HepG2 (cell line): ENCODE data around the gene TM9SF2.

Experiments used
- CTCF ChIP-seq: sonication (generic); formaldehyde crosslinking; IDR thresholded peaks from 2 replicates; pipeline ENCODE4 v1.5.0; 2020; ENCODE audit warnings: mild to moderate bottlenecking, missing genetic modification reagents, moderate library complexity
- EP300 ChIP-seq, 3 experiments: sonication (generic) in 1 of 3; formaldehyde crosslinking in 1 of 3; IDR thresholded peaks; 2 replicates each; pipeline versions ENCODE4 v1.5.1 to v1.6.1; 2011 to 2020; ENCODE audit warnings: low read depth in 2 of 3, low read length in 2 of 3, borderline replicate concordance in 1 of 3, improper control_type of control experiment in 1 of 3, mild to moderate bottlenecking in 1 of 3, missing genetic modification reagents in 1 of 3, moderate library complexity in 1 of 3
- EZH2 ChIP-seq: conservative IDR thresholded peaks from 2 replicates; pipeline ENCODE4 v1.6.1; 2012; ENCODE audit warnings: mild to moderate bottlenecking, low read depth, low read length, moderate library complexity
- NCOA1 ChIP-seq: sonication (generic); formaldehyde crosslinking; IDR thresholded peaks from 2 replicates; pipeline ENCODE4 v1.9.0; 2021; ENCODE audit warnings: missing genetic modification reagents
- NR2F1 ChIP-seq, 2 experiments: fragments of 450-650 bp in 1 of 2; formaldehyde crosslinking in 1 of 2; IDR thresholded peaks; 2 replicates each; pipeline versions ENCODE4 v1.5.0 to v1.6.1; 2016 to 2020; ENCODE audit warnings: mild to moderate bottlenecking in 1 of 2, missing compliant biosample characterization in 1 of 2, missing genetic modification reagents in 1 of 2, moderate library complexity in 1 of 2
- POLR2A ChIP-seq, 2 experiments: IDR thresholded peaks; 2 replicates each; pipeline ENCODE4 v1.6.1; 2011; ENCODE audit warnings: low read depth in 2 of 2, low read length in 2 of 2, mild to moderate bottlenecking in 1 of 2, moderate library complexity in 1 of 2; ENCODE audit not compliant: insufficient read depth in 1 of 2
- RAD51 ChIP-seq: fragments of 450-650 bp; IDR thresholded peaks from 2 replicates; pipeline ENCODE4 v1.6.1; 2016; ENCODE audit warnings: borderline replicate concordance
- TFE3 ChIP-seq: IDR thresholded peaks from 2 replicates; pipeline ENCODE4 v1.6.1; 2016
- ZNF749 ChIP-seq: sonication (generic); formaldehyde crosslinking; IDR thresholded peaks from 2 replicates; pipeline ENCODE4 v1.8.0; 2022; ENCODE audit warnings: mild to moderate bottlenecking, missing genetic modification reagents, moderate library complexity, borderline replicate concordance
- ZNF800 ChIP-seq: sonication (generic); formaldehyde crosslinking; IDR thresholded peaks from 2 replicates; pipeline ENCODE4 v1.4.0; 2020; ENCODE audit warnings: missing genetic modification reagents

GRCh38 chr13:99587021-99587420 lies 85.7 kb downstream of the TM9SF2 start:
- TF ChIP-seq ZNF800 (CRISPR knock-in tag) (no peak), CTCF (no peak), NR2F1 (CRISPR knock-in tag; IDR thresholded peaks at IDR 0.05) (no peak), EZH2 (no peak), RAD51 (no peak), EP300 (IDR thresholded peaks at IDR 0.05; ENCODE audit: low read depth in 2 of 2, low read length in 2 of 2) (no peak), EP300 (CRISPR knock-in tag; IDR thresholded peaks at IDR 0.05; ENCODE audit: borderline replicate concordance) (no peak), POLR2A (IDR thresholded peaks at IDR 0.05; ENCODE audit: insufficient read depth in 1 of 2, low read depth in 2 of 2, low read length in 2 of 2) (no peak), TFE3 (CRISPR knock-in tag) (no peak), NCOA1 (CRISPR knock-in tag) (no peak), ZNF749 (CRISPR knock-in tag) (no peak)
